GM13976 (cell line): ENCODE measurements around the gene DISC1.

Experiments used
- DNase-seq: peaks from one replicate; pipeline ENCODE4 v3.0.0; 2012; ENCODE audit warnings: low spot score
- in situ Hi-C: fragments of 300-500 bp; cut with MboI; formaldehyde crosslinking; loops from one replicate; pipeline ENCODE4 v1.12.0; 2022; ENCODE audit warnings: low sequenced_read_pairs, mixed read lengths, inconsistent platforms; ENCODE audit not compliant: unreplicated experiment
- TF ChIP-seq, protein P1 (sequence below): IDR thresholded peaks from 2 replicates; pipeline ENCODE4 v1.5.1; 2012; ENCODE audit warnings: borderline replicate concordance, mild to moderate bottlenecking; ENCODE audit not compliant: insufficient read depth; ENCODE audit errors: extremely low read depth, missing control alignments, control extremely low read depth

DISC1 gene

DNA sequence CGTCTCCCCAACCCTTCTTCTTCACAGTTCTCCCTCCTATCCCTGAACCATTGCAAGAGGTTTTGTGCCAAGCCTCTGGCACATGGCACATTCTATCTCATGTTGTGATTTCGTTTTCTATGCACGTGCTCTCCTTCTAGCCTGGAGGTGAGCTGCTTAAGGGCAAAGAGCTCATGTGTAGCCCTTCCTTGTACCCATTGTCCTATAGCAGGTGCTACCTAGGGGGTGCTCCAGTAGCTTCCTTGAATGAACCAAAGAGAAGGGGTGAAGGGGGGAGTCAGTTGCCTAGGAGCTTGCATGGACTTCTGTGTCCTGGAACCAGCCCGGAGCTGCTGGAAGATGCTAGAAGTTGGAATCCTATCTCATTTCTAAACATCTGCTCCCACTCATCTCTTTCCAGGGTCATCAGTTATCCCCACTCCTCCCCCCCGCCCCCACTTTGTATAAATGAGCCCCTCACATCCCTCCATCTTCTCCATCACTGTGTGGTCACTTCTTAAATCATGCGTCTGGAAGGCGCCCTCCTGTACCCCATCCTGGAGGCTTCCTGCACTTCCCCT, 535 bp upstream of the DISC1 start:
- in situ Hi-C loops: no loop called here
- TF ChIP-seq, protein P1, sequence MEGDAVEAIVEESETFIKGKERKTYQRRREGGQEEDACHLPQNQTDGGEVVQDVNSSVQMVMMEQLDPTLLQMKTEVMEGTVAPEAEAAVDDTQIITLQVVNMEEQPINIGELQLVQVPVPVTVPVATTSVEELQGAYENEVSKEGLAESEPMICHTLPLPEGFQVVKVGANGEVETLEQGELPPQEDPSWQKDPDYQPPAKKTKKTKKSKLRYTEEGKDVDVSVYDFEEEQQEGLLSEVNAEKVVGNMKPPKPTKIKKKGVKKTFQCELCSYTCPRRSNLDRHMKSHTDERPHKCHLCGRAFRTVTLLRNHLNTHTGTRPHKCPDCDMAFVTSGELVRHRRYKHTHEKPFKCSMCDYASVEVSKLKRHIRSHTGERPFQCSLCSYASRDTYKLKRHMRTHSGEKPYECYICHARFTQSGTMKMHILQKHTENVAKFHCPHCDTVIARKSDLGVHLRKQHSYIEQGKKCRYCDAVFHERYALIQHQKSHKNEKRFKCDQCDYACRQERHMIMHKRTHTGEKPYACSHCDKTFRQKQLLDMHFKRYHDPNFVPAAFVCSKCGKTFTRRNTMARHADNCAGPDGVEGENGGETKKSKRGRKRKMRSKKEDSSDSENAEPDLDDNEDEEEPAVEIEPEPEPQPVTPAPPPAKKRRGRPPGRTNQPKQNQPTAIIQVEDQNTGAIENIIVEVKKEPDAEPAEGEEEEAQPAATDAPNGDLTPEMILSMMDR: no peak
- DNase-seq: no peak

DNA sequence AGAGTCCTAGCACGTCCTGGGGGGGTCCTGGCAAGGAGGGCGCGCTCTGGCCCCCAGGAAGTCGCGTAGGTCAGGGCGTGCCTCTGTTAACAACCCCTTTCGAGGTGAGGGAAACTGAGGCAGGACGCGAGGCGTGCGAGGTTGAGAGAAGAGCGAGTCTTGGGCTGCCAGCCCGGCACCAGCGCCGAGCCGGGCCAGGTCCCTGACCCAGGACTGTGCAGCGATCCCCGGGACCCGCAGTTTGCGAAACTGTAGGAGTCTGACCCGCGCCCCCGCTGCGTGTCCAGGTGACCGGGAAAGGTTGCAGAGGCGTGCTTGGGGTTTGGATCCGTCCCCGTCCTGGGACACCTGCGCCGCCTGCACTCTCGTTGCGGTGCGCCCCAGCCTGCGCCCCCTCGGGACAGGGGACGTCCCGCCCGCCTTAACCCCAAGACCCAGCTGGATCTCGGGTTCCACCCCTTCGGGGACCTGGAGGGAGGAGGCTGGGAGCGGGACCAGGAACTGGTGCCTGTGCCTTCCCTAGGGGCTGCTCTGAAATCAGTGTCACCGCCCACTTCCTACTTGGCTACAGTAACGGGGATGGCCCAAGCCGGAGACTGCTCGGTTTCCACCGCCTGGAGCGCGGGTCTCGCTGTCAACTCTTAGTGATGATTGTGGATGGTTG, 493 bp downstream of the DISC1 start:
- TF ChIP-seq, protein P1: no peak
- in situ Hi-C loops: no loop called here
- DNase-seq: peak; percentile 60

DNA sequence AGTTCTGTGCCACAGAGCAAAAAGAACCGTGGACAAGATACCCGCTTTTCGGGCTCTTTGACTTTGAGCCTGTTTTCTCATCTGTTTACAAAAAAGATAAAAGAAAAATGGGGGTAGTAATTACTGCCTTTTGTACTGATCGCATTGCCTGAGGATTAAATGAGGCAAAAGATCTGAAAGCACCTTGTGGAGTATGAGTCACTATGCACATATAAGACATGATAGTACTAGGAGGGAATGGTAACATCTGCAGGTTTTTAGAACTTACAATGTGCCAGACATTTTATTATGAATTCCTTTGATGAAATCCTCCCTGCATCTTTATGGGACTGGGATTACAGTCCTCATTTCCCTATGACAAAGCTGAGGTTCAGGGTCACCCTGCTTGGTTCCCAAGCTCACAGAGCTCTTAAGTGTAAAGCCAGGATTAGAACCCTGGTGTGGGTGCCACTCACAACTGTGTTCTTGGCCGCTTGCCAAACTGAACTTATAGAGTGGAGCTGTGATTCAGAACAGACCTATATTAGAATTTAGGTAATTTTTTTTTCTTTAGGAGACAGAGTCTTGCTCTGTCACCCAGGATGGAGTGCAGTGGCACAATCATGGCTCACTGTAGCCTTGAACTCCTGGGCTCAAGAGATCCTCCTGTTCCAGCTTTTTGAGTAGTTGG, 1.8 kb downstream of the DISC1 start:
- in situ Hi-C loops: no loop called here
- TF ChIP-seq, protein P1: no peak
- no peak for DNase-seq

DNA sequence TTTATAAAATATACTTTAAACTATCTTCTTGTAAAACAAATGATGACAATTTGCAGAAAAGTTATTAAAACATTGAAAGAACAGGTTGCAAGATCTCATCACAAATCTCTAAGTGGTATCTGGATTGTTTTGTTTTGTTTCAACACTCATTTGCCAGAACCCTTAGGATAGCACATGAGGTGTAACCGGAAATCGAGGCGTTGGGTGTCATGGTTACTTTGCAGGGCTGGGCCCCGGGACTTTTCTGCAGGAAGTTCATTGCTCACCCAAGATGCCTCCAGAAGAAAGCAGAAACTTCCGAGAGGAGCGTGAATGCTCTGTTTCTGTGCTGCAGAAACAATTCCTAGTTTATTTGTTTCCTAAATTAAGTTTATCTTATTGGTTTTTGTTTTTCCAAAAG, 2.5 kb downstream of the DISC1 start:
- peak; percentile 47 for DNase-seq
- in situ Hi-C loops: no loop called here
- TF ChIP-seq, protein P1: no peak

DNA sequence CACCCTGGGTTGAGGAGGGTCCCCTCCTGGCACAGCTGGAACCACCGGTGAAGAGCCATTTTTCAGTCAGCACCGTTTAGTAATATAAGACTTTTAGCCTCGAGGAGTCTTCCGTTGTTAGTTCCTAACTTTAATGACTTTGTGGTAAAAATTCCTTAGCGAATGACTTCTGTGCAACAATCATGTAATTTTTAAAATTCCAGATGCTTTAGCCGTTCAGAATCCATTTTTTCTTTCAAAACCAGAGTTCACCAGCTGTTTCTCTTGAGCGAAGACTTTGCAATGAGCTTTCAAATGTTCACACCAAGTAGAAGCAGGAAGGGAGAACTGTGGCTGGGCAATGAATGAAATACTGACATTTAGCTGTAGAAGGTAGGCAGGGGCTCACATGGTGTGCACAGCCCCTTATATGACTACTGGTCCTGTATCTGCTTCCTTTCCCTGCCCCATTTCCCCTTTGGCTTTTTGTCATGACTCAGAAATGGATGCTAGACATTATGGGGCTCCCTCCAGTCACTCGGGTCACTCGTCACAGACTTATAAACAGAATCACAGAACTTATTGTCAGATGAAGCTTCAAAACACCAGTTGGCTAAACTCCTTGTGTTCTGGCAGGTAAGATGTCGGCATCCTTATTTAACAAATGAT, 4.1 kb downstream of the DISC1 start:
- in situ Hi-C loops: no loop called here
- TF ChIP-seq, protein P1: no peak
- DNase-seq: no peak

DNA sequence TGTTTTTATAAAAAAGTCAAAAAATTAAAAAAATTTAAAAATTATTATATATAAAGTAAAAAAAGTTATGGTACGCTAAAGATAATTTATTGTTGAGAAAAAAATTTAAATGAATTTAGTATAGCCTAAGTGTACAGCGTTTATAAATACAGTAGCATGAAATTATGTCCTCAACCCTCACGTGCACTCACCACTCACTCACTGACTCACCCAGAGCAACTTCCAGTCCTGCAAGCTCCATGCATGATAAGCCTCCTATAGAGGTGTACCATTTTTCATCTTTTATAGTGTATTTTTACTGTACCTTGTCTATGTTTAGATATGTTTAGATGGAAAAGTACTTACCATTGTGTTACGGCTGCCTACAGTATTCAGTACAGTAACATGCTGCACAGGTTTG, 5.1 kb downstream of the DISC1 start:
- TF ChIP-seq, protein P1: no peak
- in situ Hi-C loops: no loop called here
- DNase-seq: no peak
